ENCODE measurements around the gene GDF2. TPM values are rescaled to one million over a fixed set of nuclear protein-coding genes. Genes with fewer than 3 reads are reported as not detected.
A peak's percentile ranks its signal among the peaks of the same experiment; 100 is the strongest.

The GDF2 gene
- total and polyA plus RNA-seq, 4 experiments from 2014 or later: not detected

DNA sequence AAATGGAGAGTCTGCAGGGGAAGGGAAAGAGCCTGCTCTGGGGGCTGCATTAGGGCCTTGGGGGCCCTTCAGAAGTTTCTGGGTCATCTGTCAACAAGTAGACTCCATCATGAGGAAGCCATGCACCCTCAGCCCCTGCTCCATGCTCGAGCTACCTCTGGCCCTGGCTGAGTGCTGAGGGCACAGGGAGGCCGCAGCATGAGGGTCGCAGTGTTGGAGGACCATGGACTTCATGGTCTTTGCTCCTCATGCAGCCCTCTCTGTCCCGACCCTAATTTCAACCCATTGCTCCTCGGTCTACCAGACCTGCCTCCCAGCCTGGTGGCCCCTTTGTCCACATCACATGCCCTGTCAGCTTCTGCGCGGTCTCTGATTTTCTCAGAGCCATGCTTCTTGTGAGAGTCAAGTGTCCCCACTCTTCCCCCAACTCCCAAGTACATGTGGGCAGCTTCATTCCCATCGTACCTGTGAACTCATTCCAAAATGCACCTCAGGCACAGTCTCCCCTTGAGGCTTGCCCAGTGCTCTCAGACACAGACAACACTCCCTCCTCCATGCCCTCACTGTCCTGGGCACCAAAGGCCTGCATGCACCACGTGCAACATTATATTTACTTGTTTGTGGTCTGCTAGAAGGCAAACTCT is 47.1 kb downstream of the GDF2 start:
- Mint-ChIP-seq H3K4me1 (peaks cover 4 to 12% (median 4%) of the 10 kb centered on the region in 4 donors), H3K27ac (no peak overlapping the region), H3K4me3 (no peak overlapping the region), H3K9me3 (no peaks in the 10 kb centered on the region), H3K27me3 (peaks cover 0 to 10% of the 10 kb centered on the region in 2 donors), H3K36me3 (no peaks in the 10 kb centered on the region)
- Histone ChIP-seq H3K4me3 (ENCODE audit: low read length in 2 of 2) (no peak overlapping the region), H3K27me3 (ENCODE audit: insufficient read depth, low read length) (no peaks in the 10 kb centered on the region), H3K27ac (ENCODE audit: low read depth, low read length) (no peak overlapping the region), H3K9me3 (ENCODE audit: control insufficient read depth in 1 of 2, low read length in 2 of 2) (no peaks in the 10 kb centered on the region), H3K4me1 (ENCODE audit: insufficient read depth, low read length) (peaks cover 7% of the 10 kb centered on the region), H3K36me3 (ENCODE audit: insufficient read depth, low read length) (no peaks in the 10 kb centered on the region)
- intact Hi-C loops (cut with micrococcal nuclease): no loop called here
- DNase-seq: no peak
- ChIA-PET POLR2A (ENCODE audit: partially characterized antibody) (no interaction called here), CTCF (ENCODE audit: partially characterized antibody) (no interaction called here)

GRCh38 chr10:47370015-47370767 is 47.9 kb downstream of the GDF2 start:
- peaks cover 4 to 12% (median 4%) of the 10 kb centered on the region in 4 donors for H3K4me1 Mint-ChIP-seq
- Histone ChIP-seq H3K9me3 (ENCODE audit: control insufficient read depth in 1 of 2, low read length in 2 of 2) (no peaks in the 10 kb centered on the region), H3K4me1 (ENCODE audit: insufficient read depth, low read length) (peaks cover 7% of the 10 kb centered on the region), H3K36me3 (ENCODE audit: insufficient read depth, low read length) (no peaks in the 10 kb centered on the region), H3K4me3 (ENCODE audit: low read length in 2 of 2) (no peak overlapping the region), H3K27ac (ENCODE audit: low read depth, low read length) (no peak overlapping the region), H3K27me3 (ENCODE audit: insufficient read depth, low read length) (no peaks in the 10 kb centered on the region)
- no peak overlapping the region for H3K27ac Mint-ChIP-seq
- no peak overlapping the region for H3K4me3 Mint-ChIP-seq
- no peak for DNase-seq
- intact Hi-C loops (cut with micrococcal nuclease): no loop called here
- ChIA-PET POLR2A (ENCODE audit: partially characterized antibody) (no interaction called here), CTCF (ENCODE audit: partially characterized antibody) (interaction anchor here (1.0 kb wide), 1 partner anchor 10 kb away, joined by 3 read pairs; no protein-coding TSS in a partner anchor)
- peaks cover 3 to 13% of the 10 kb centered on the region in 2 donors for H3K27me3 Mint-ChIP-seq
- no peaks in the 10 kb centered on the region for H3K36me3 Mint-ChIP-seq
- H3K9me3 Mint-ChIP-seq: no peaks in the 10 kb centered on the region

- H3K36me3 ChIP-seq (ENCODE audit: insufficient read depth, low read length): no peaks in the 10 kb centered on the region
- ChIA-PET POLR2A (ENCODE audit: partially characterized antibody) (no interaction called here), CTCF (ENCODE audit: partially characterized antibody) (interaction anchor here (1.0 kb wide), 1 partner anchor 10 kb away, joined by 3 read pairs; no protein-coding TSS in a partner anchor)
- Mint-ChIP-seq H3K36me3 (no peaks in the 10 kb centered on the region), H3K27me3 (peaks cover 9 to 20% of the 10 kb centered on the region in 2 donors), H3K4me1 (peaks cover 4 to 12% (median 4%) of the 10 kb centered on the region in 4 donors), H3K9me3 (no peaks in the 10 kb centered on the region), H3K27ac (no peak overlapping the region), H3K4me3 (no peak overlapping the region)
- no peak overlapping the region for H3K4me3 ChIP-seq (ENCODE audit: low read length in 2 of 2)
- no peaks in the 10 kb centered on the region for H3K27me3 ChIP-seq (ENCODE audit: insufficient read depth, low read length)
- H3K4me1 ChIP-seq (ENCODE audit: insufficient read depth, low read length): peaks cover 7% of the 10 kb centered on the region
- H3K9me3 ChIP-seq (ENCODE audit: control insufficient read depth in 1 of 2, low read length in 2 of 2): no peaks in the 10 kb centered on the region
- no peak for DNase-seq
- no peak overlapping the region for H3K27ac ChIP-seq (ENCODE audit: low read depth, low read length)
- intact Hi-C loops (cut with micrococcal nuclease): no loop called here
Measured at GRCh38 chr10:47370878-47371277, 48.6 kb downstream of the GDF2 start.

DNA sequence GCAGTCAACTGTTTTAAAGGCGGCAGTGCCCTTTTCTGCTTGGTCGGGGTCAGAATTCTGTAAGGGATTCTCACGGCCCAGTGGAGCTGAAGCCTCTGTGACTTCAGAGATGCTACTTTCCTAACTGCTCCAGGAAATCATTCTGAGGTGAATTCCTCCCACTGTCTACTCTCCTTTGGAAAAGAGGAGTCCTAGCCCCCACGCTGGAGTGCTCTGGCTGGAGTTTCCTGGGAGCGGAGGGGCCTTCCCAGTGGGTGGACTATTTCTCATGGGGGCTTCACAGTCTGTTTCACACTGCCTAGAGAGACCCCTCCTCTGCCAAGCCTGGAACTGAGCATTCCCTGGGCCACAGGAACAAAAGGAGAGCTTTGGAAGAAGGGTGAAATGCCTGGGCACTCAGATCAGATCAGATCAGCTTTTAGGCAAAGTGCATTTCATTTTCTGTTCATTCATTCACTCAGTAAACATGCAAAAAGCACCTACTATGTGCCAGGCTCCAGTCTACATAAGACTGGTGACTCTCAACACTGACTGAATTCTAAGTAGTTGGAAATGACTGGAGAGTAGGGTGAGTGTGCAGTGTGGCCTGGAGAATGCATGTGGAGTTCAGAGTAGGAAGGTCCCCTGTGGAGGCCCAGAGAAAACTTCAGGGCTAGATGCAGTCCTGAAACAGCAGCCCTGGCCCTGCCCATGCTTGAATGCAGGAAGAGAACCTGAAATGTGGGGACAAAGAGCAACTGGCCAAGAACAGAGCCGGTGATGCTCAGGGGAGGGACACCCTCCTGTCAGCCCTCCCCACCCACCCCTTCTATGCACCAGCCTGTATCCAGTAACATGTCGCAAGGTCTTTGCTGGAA is 49.6 kb downstream of the GDF2 start:
- Mint-ChIP-seq H3K9me3 (no peaks in the 10 kb centered on the region), H3K4me3 (peak overlapping the region in 2 of 8 donors; percentile 10 to 22), H3K4me1 (peaks cover 4 to 12% (median 5%) of the 10 kb centered on the region in 4 donors), H3K27ac (no peak overlapping the region), H3K27me3 (peaks cover 15 to 26% of the 10 kb centered on the region in 2 donors), H3K36me3 (no peaks in the 10 kb centered on the region)
- no peaks in the 10 kb centered on the region for H3K27me3 ChIP-seq (ENCODE audit: insufficient read depth, low read length)
- no peak for DNase-seq
- intact Hi-C loops (cut with micrococcal nuclease): no loop called here
- H3K36me3 ChIP-seq (ENCODE audit: insufficient read depth, low read length): no peaks in the 10 kb centered on the region
- peaks cover 7% of the 10 kb centered on the region for H3K4me1 ChIP-seq (ENCODE audit: insufficient read depth, low read length)
- H3K27ac ChIP-seq (ENCODE audit: low read depth, low read length): no peak overlapping the region
- ChIA-PET CTCF (ENCODE audit: partially characterized antibody) (no interaction called here), POLR2A (ENCODE audit: partially characterized antibody) (interaction anchor here (1.1 kb wide), 1 partner anchor 13 kb away, joined by 4 read pairs; no protein-coding TSS in a partner anchor)
- no peak overlapping the region for H3K4me3 ChIP-seq (ENCODE audit: low read length in 2 of 2)
- no peaks in the 10 kb centered on the region for H3K9me3 ChIP-seq (ENCODE audit: control insufficient read depth in 1 of 2, low read length in 2 of 2)

GRCh38 chr10:47372726-47373125 is 50.5 kb downstream of the GDF2 start:
- H3K36me3 ChIP-seq (ENCODE audit: insufficient read depth, low read length): no peaks in the 10 kb centered on the region
- CTCF ChIA-PET (ENCODE audit: partially characterized antibody): no interaction called here
- POLR2A ChIA-PET (ENCODE audit: partially characterized antibody): no interaction called here
- H3K4me3 ChIP-seq (ENCODE audit: low read length in 2 of 2): no peak overlapping the region
- H3K27ac Mint-ChIP-seq: no peak overlapping the region
- no peak for DNase-seq
- intact Hi-C loops (cut with micrococcal nuclease): no loop called here
- H3K4me3 Mint-ChIP-seq: peak overlapping the region in 1 of 8 donors; percentile 48
- peaks cover 7% of the 10 kb centered on the region for H3K4me1 ChIP-seq (ENCODE audit: insufficient read depth, low read length)
- H3K27ac ChIP-seq (ENCODE audit: low read depth, low read length): no peak overlapping the region
- H3K27me3 ChIP-seq (ENCODE audit: insufficient read depth, low read length): no peaks in the 10 kb centered on the region
- peaks cover 9 to 19% (median 12%) of the 10 kb centered on the region in 4 donors for H3K4me1 Mint-ChIP-seq
- no peaks in the 10 kb centered on the region for H3K36me3 Mint-ChIP-seq
- no peaks in the 10 kb centered on the region for H3K9me3 Mint-ChIP-seq
- peaks cover 21 to 33% of the 10 kb centered on the region in 2 donors for H3K27me3 Mint-ChIP-seq
- H3K9me3 ChIP-seq (ENCODE audit: control insufficient read depth in 1 of 2, low read length in 2 of 2): no peaks in the 10 kb centered on the region

DNA sequence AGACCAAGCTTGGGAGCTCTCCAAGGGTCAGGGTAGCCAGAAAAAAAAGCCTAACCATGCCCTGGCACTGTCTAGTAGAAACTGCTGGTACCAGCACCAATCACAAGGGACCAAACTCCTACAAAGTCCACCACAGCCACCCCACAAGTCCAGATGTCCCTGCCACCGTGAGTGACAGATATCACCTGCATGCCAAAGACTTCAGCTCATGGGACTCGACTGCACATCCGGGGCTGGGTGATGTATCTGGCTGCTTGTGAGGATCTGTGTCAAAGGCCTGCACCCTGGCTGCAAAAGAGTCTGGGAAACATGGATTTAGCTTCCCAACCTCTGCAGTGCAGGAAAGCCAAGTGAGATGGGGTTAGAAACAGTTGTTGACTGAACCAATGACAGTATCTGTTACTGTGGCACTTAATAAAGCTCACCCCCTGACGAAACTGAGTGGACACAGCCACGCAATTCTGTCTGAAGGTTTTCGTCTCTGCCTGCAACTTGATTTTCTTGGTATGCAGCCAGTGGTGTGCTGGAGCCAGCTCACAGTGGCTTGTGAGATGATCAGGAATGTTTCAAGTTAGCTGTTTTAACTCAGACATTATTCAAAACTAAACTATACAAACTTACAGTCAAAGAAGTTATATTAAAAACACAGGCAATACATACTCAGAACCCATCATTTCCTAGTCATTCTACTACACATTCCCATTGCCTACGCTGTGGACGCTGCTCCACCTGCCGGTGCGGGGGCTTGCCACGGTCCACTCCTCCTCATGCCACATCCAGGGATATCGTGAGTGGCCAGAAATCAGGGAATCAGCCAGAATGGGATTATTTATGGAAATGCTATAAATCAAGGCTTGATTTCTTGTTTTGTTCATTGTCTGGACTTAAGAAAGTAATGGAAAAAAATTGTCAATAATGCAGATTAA is 52.6 kb downstream of the GDF2 start:
- Mint-ChIP-seq H3K4me3 (peak overlapping the region in 1 of 8 donors; percentile 17), H3K36me3 (no peaks in the 10 kb centered on the region), H3K27ac (no peak overlapping the region), H3K9me3 (no peaks in the 10 kb centered on the region), H3K4me1 (peaks cover 9 to 19% (median 12%) of the 10 kb centered on the region in 4 donors), H3K27me3 (peaks cover 31 to 43% of the 10 kb centered on the region in 2 donors)
- Histone ChIP-seq H3K27me3 (ENCODE audit: insufficient read depth, low read length) (no peaks in the 10 kb centered on the region), H3K9me3 (ENCODE audit: control insufficient read depth in 1 of 2, low read length in 2 of 2) (no peaks in the 10 kb centered on the region), H3K4me1 (ENCODE audit: insufficient read depth, low read length) (peaks cover 7% of the 10 kb centered on the region), H3K36me3 (ENCODE audit: insufficient read depth, low read length) (no peaks in the 10 kb centered on the region), H3K27ac (ENCODE audit: low read depth, low read length) (no peak overlapping the region), H3K4me3 (ENCODE audit: low read length in 2 of 2) (no peak overlapping the region)
- no peak for DNase-seq
- ChIA-PET CTCF (ENCODE audit: partially characterized antibody) (interaction anchor here (1.0 kb wide), 1 partner anchor 350 kb away, joined by 3 read pairs; no protein-coding TSS in a partner anchor), POLR2A (ENCODE audit: partially characterized antibody) (no interaction called here)
- intact Hi-C loops (cut with micrococcal nuclease): no loop called here
